ENCODE measurements around the gene MOB4.

GRCh38 chr2:197576631-197577030 lies 60.8 kb downstream of the MOB4 start:
- no peak for TF ChIP-seq CTCF (conservative IDR thresholded peaks at IDR 0.05)
- TF ChIP-seq ZFX (IDR thresholded peaks at IDR 0.05) = no peak
